MV-4-11 (cell line): ENCODE measurements around the gene CDK5RAP3.
"Not testable (repeated sequence)": the region's sequence is repeated elsewhere in the genome, so short reads cannot be mapped to it uniquely, and the experiment has no call there.

Experiments used
- DNase-seq: peaks from one replicate; lab custom pipeline; 2025; lab: John Stamatoyannopoulos, UW

Gene CDK5RAP3

GRCh38 chr17:48001197-48001596, 30.3 kb downstream of the CDK5RAP3 start:
- peak; percentile 50 for DNase-seq

DNA sequence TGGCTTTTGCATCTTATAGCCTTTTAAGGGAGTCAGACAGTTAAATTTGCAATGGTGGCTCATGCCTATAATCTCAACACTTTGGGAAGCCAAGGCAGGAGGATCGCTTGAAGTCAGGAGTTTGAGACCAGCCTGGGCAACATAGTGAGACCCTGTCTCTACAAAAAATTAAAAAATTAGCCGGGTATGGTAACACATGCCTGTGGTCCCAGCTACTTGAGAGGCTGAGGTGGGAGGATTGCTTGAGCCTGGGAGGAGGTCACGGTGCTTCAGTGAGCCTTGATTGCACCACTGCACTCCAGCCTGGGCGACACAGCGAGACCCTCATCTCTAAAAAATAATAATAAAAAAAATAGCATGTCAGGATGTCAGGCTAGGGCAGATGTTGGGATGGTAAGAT, 30.7 kb downstream of the CDK5RAP3 start:
- not testable (repeated sequence) for DNase-seq

GRCh38 chr17:48002266-48002915, 31.5 kb downstream of the CDK5RAP3 start:
- DNase-seq, result peak; percentile 95

DNA sequence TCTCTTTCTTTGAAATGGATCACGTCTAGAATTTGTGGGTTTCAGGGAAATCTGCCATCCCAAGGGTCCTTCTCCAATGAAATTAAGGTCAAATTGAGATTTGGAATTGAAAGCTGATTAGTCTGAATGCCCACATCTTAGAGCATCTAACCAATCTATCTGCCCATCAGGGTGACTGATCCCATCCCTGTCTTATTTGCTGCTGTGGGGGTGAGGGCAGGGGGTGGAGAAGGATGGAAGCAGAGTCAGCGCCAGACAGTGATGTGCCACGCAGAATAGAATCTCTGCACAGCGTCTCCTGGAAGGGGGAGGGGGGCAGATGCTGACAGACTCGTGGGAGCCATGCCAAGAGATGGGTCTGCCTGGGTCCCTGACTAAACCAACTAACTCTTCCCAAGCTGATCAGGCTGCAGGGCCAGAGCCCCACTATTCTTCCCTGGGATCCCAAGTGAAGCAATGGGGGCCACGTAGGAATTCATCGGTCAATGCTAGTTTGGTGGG, 32.1 kb downstream of the CDK5RAP3 start:
- no peak for DNase-seq

GRCh38 chr17:48003417-48004151, 32.7 kb downstream of the CDK5RAP3 start:
- no peak for DNase-seq

DNA sequence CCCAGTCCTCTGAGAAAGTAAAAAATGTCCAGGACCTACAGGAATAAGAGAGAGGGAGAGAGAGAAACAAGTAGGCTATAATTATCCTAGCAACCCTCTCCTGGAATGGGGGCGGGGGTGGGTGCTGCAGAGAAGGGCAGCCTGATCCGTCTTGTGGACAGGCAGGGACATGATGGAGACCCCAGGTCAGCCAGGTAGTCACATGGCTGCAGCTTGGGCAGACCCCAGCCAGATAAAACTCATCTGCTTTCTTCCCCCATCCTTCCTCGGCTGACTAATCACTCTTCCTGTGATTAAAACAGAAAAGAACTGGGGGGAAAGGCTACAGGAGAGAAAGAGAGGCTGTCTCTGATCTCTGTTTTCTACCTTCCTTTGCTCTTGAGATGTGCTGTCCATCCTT, 34.1 kb downstream of the CDK5RAP3 start:
- DNase-seq, result no peak

DNA sequence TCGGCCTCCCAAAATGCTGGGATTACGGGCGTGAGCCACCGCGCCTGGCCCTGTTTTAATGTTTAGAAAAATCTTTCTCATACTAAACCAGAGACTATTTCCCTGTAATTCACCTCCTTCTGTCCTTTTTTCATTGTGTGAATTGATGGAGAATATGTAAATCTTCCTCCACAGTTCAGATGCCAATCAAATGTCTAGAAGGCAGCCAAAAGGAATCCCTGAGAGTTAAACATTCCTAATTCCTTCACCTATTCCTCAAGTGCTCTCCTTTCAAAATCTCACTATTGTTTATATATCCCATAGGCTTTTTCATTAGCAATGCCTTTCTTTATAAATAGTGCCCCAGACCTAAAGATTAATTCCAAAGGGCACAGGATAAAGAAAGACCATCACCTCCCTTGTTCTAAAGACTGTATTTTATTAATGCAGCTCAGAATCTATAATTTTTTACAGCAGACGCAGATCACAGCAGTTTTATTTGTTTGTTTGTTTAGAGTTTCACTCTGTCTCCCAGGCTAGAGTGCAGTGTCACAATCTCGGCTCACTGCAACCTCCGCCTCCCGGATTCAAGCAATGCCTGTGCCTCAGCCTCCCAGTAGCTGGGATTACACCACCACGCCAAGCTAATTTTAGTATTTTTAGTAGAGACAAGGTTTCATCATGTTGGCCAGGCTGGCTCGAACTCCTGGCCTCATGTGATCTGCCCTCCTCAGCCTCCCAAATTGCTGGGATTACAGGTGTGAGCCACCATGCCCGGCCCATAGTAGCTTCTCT, 36.2 kb downstream of the CDK5RAP3 start:
- peak; percentile 28 for DNase-seq

DNA sequence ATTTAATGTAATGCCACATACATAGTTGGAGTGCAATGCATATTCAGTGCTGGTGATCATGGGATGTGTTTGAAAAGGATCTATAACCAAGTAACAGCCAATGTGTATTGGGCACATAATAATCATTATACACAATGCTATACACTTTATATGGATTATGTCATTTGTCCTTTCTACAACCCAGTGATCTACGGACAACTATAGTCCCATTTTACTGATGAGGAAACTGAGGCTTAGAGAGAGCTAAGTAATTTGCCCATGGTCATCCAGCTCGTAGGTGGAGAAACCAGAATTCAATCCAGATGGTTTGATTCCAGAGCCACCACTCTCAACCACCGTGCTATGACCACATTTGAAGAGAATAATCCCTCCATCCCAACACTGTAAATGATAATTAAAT, 39.3 kb downstream of the CDK5RAP3 start:
- no peak for DNase-seq

DNA sequence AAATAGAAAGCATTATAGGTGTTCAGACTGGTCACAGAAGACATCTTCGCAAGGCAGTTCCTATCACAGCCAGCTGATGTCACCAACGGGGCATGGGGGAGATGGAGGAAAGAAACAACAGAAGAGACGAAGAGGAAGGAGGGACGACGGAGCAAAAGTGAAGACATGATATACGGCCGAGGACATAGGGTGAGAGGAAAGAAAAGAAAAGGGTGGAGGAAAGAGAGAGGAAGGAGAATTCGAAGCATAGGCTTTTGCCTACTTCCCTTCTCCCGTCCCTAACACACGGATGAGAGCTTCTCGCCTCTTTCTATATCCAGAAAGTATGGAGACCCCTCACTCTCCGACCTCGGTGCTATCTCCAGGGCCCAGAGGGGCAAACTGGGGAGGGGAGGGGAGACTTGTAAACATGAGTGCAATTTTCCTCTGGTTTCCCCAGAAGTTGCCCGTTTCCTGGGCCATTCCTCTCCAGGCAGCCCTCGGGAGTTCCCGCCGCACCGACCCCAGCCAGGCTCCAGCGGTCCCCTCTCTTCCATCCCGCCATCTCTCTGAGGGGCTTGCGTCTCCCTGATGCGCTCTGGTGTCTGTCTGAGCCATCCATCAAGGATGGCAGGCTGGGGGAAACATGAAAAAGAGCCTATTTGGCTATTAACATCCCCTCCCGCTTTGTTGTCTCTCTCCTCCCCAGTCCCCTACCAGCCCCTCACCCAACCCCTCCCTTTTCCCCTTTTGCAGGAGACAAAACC, 40.7 kb downstream of the CDK5RAP3 start:
- DNase-seq, result peak; percentile 72

GRCh38 chr17:48012151-48012520, 41.2 kb downstream of the CDK5RAP3 start:
- no peak for DNase-seq

- DNase-seq, result no peak
Observed at GRCh38 chr17:48012654-48013053, 41.7 kb downstream of the CDK5RAP3 start.

- no peak for DNase-seq
Observed at GRCh38 chr17:48013876-48014594, 43.1 kb downstream of the CDK5RAP3 start.

DNA sequence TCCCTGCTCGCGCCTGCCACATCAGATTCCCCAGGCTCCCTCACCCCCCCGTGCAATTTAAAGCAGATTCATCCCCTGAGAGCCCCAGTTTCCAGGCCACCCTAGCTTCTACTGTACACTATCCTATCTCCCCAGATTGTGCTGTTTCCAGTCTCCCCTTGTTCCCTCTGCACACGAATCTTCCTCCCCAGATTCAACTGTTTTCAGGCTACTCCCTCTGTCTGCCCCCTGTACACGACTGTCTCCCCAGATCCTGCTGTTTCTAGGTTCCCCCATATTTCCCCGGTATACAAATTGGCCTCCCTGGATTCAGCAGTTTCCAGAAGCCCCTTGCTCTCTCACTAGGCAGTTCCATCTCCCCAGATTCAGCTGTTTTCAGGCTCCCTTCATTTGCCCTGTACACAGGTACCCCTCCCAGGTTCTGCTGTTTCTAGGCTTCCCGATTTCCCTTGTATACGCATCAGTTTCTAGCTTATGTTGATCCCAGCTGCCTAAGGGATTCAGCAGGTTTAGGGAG, 43.7 kb downstream of the CDK5RAP3 start:
- DNase-seq, result no peak

GRCh38 chr17:48016112-48016511, 45.2 kb downstream of the CDK5RAP3 start:
- DNase-seq, result no peak

- not testable (repeated sequence) for DNase-seq
Observed at GRCh38 chr17:48017817-48018158, 46.9 kb downstream of the CDK5RAP3 start.

GRCh38 chr17:48021934-48022333, 51.0 kb downstream of the CDK5RAP3 start:
- peak; percentile 23 for DNase-seq

GRCh38 chr17:48022901-48023300, 52.0 kb downstream of the CDK5RAP3 start:
- no peak for DNase-seq

DNA sequence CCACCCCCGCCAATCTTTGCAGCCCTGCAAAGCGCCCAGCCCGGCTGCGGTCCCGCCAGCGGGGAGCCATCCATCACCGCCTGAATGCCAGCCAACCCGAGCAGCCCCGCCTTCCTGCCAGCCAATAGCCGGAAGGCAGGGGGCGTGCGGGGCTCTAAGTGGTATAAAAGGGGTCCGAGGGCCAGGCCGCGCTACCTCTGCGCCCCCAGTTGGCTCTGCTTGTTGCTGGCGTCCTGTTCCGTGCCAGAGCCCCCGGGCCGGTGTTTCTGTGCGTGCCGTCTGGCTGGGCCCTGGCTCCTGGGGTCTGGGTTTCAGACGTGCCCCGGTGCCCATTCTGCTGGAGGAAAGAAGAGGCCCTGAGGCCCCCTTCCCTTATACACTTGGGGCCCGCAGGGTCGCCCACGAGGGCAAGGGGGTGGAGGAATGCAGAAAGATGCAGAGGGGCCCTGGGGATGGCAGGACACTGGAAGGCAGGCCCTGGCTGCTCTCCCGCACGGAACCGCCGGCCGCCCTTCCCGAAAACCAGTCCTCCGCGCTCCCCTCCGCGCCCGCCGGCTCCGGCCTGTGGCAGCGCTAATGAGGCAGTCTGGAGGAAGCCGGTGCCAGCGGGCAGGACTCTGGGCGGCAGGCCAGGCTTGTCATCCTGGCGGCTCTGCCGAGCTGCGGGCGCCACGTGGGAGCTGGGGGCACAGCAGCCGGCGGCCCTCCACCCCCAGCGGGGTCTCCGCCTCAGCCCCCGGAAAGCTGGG, 52.7 kb downstream of the CDK5RAP3 start:
- peak; percentile 38 for DNase-seq

- peak; percentile 32 for DNase-seq
Observed at GRCh38 chr17:48024149-48025039, 53.5 kb downstream of the CDK5RAP3 start.
